AG04449 (cell line): Measurements from ENCODE around the gene FAM193B.

Experiments
- CTCF ChIA-PET: fragments of 350-600 bp; formaldehyde crosslinking; extraction: SDS; loops from one replicate; lab custom pipeline; 2021; ENCODE audit warnings: antibody characterized with exemption; lab: Yijun Ruan, JAX
- POLR2A ChIA-PET: fragments of 400-600, 350-600 bp; formaldehyde crosslinking; extraction: SDS; loops from one replicate; lab custom pipeline; 2020; ENCODE audit warnings: antibody characterized with exemption, inconsistent platforms; lab: Yijun Ruan, JAX
- DNase-seq: peaks from one replicate; pipeline ENCODE4 v3.0.0-alpha.2; 2010; ENCODE audit warnings: low read depth, low spot score
- H3K4me3 ChIP-seq: 2 replicates; pipeline ENCODE4 v1.5.1; 2011; ENCODE audit warnings: low read depth, mild to moderate bottlenecking, control low read depth, low read length
- TF ChIP-seq, protein P1 (sequence below): IDR thresholded peaks from one replicate; pipeline ENCODE4 v1.5.1; 2011; ENCODE audit warnings: mild to moderate bottlenecking, moderate library complexity, low read length, control low read depth, inconsistent platforms; ENCODE audit not compliant: insufficient read depth; ENCODE audit errors: missing control alignments

The FAM193B gene

DNA sequence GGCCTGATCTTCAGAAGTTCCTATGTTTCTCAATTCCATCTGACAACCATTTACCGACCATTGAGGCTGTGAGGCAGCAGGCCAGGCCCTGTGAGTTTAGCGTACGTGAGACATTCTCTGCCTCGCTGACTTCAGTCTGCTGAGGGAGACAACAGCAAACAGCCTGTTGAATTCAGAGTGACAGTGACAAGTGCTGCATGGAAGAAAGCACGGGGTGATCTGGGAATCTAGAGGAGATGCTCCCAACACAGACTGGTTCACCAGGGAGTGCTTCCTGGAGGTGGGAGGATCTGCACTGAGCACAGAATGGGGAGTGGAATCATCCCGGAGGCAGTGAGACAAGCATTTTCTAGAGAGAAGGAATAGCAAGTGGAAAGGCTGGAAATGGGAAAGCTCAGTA is 27.6 kb downstream of the FAM193B start:
- no peak overlapping the region for H3K4me3 ChIP-seq
- POLR2A ChIA-PET: no interaction called here
- TF ChIP-seq, protein P1, sequence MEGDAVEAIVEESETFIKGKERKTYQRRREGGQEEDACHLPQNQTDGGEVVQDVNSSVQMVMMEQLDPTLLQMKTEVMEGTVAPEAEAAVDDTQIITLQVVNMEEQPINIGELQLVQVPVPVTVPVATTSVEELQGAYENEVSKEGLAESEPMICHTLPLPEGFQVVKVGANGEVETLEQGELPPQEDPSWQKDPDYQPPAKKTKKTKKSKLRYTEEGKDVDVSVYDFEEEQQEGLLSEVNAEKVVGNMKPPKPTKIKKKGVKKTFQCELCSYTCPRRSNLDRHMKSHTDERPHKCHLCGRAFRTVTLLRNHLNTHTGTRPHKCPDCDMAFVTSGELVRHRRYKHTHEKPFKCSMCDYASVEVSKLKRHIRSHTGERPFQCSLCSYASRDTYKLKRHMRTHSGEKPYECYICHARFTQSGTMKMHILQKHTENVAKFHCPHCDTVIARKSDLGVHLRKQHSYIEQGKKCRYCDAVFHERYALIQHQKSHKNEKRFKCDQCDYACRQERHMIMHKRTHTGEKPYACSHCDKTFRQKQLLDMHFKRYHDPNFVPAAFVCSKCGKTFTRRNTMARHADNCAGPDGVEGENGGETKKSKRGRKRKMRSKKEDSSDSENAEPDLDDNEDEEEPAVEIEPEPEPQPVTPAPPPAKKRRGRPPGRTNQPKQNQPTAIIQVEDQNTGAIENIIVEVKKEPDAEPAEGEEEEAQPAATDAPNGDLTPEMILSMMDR: no peak
- DNase-seq: no peak
- CTCF ChIA-PET: interaction anchor here (1.5 to 2.1 kb wide), 2 partner anchors 11 to 20 kb away, joined by 3 to 7 read pairs; no protein-coding TSS in a partner anchor

DNA sequence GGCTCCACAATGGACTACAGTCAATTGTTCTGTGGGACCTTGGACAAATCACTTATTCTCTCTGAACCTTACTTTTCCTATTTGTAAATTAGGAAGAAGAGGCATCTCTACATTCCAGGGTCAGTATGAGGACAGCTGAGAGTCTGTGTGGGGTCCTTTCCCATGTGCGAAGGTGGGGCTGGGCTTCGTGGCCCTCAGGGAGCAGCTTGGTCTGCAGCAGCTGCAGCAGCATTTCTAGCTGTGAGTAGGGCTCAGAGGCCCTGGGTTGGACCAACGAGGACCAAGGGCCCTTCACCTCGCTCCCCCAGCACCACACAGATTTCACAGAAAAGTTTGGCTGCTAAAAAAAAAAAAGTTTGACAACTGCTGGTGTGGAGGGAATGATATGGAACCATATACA is 28.2 kb downstream of the FAM193B start:
- TF ChIP-seq, protein P1: no peak
- ChIA-PET CTCF (interaction anchor here (0.9 to 1.5 kb wide), 2 partner anchors 10 to 19 kb away, joined by 3 read pairs; no protein-coding TSS in a partner anchor), POLR2A (no interaction called here)
- H3K4me3 ChIP-seq: no peak overlapping the region
- DNase-seq: no peak

DNA sequence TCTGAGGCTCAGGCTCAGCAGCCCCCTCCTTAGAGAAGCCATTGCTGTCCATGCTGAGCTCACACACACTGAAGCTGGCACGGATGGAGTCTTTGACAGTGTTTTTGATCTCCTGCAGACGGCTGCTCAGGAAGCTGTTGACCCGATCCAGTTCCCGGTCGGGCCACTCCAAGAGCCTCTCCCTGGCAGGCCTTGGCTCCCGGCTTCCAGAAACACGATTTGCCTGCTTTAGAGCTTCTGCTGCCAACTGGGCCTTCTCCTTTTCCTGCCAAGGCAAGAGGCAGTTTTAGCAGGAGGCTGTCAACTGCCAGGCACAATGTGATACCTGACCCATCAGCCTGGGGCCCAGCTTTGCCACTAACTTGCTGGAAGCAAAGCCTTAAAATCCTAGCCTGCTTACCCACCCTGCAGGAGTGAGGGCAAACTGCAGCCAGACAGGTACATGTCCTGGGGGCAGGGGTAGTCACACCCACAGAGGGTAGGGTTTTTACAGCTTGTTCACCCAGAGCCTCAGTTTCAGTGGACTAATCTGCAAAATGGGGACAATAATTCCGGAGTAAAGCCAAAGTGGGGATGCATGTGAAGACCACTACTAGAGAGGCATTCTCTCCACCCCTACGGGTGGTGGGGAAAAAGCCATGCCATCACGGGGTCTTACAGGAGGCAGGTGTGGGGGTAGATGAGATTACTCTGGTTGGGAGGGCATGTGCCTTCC is 29.3 kb downstream of the FAM193B start:
- TF ChIP-seq, protein P1: no peak
- DNase-seq: no peak
- ChIA-PET POLR2A (interaction anchor here (0.5 to 2.1 kb wide), 2 partner anchors 28 to 40 kb away, joined by 3 to 6 read pairs; partner anchors contain the start of gene PDLIM7), CTCF (interaction anchor here (1.4 to 1.6 kb wide), 2 partner anchors 9 to 24 kb away, joined by 5 to 10 read pairs; no protein-coding TSS in a partner anchor)
- no peak overlapping the region for H3K4me3 ChIP-seq

DNA sequence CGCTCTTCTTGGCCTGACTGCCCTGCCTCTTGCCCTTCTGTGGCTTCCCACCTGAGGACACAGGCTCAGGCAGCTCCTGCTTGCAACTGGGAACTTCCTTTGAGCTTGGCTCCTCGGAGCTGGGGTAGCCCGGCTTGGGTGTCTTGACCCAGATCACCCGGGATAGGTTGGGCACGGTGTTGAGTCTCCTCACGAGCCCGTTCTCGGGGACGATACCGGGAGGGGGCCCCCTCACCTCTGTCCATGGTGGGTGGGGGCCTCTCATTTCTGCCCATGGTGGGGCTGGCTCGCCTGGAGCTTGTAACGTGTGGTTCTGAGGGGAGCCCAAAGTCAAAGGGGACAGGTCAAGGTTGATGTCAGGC is 29.8 kb downstream of the FAM193B start:
- ChIA-PET CTCF (interaction anchor here (1.4 to 1.6 kb wide), 2 partner anchors 9 to 23 kb away, joined by 5 to 10 read pairs; no protein-coding TSS in a partner anchor), POLR2A (interaction anchor here (2.1 kb wide), 1 partner anchor 27 kb away, joined by 6 read pairs; the partner anchor contains the start of gene PDLIM7)
- H3K4me3 ChIP-seq: no peak overlapping the region
- no peak for DNase-seq
- TF ChIP-seq, protein P1: no peak

DNA sequence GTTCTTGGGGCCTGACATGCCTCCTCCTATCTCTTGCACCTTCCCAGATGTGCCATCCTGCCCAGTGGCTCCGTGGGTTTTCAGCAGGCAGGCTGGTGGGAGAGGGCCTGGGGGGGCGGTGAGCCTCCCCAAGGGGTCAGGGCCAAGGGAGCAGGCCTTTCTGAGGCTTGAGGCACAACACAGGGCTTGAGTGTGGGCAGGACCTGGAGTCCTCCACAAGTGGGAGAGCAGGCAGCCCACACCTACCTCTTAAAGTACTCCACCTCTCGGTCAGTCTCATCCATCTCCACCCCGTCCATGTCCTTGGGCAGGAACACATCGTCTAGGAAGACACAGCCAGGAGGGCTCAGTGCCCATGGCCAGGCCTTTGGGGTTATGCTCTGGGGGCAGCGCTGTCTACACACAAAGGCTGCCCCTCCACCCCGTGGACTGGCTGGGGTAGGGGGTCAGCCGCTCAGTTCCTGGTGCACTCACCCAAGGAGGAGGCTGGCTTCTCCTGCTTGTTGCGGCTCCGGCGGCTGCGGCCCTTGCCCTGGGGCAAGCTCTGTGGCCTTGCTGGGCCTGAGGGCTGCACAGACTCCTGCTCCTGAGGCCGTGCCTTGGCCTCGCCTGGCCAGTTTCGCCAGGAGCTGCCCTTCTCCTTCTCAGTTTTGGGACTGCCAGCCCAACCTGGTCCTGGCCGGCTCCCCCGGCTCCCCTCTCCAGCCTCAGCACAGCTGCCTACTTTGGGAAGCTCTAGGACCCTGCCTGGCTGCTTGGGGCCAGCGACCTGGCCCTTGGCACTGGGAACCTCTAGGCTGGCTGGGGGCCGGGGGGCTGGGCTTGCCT is 30.4 kb downstream of the FAM193B start:
- TF ChIP-seq, protein P1: no peak
- no peak overlapping the region for H3K4me3 ChIP-seq
- no peak for DNase-seq
- POLR2A ChIA-PET: interaction anchor here (2.1 kb wide), 1 partner anchor 27 kb away, joined by 6 read pairs; the partner anchor contains the start of gene PDLIM7
- CTCF ChIA-PET: interaction anchor here (1.4 to 1.6 kb wide), 2 partner anchors 10 to 23 kb away, joined by 5 to 10 read pairs; no protein-coding TSS in a partner anchor
